HG03159 (cell line): ENCODE results near the gene SH3GL3.

ENCODE experiments used
- ATAC-seq: cut with Tn5 transposase; IDR thresholded peaks from one replicate; pipeline ENCODE4 v1.9.1; 2021; ENCODE audit warnings: mild to moderate bottlenecking, moderate library complexity; ENCODE audit not compliant: unreplicated experiment

Gene SH3GL3

DNA sequence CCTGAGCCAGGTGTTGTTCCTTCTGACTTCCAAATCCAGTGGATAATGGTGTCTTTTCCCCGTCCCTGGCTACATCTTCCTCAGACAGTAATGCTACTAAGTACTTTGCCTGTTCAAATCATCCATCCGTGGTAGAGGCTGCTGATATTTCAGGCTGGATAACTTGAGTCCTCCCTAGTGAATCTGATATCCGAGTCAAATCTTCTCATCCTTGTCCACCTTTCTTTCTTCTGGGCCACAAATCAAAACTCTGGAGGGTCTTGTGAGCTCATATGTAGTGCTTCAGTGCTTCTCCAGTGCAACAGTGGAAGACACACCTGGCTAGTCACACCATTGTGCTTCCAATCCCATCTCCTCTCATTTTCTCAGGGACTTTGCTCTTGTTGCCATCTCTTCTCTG lies 11.2 kb downstream of the SH3GL3 start:
- ATAC-seq, result no peak

DNA sequence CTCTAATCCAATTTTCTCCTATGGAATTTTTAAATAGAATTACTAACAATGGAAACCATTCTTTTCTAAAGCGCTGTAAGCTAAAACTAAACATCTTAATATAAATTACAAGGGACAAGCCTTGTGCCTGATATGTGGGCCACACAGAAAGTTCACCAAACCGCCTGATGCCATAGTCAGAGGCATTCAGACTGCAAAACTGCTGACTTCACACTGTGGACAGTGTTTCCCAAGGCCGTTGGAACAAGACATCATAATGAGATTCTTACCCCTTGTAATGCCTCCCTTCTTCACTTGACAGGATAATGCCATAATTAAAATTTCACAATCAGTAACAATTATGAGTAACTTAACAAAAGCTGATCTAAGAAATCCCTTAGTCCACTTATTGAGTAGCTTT lies 14.9 kb downstream of the SH3GL3 start:
- ATAC-seq, result no peak

DNA sequence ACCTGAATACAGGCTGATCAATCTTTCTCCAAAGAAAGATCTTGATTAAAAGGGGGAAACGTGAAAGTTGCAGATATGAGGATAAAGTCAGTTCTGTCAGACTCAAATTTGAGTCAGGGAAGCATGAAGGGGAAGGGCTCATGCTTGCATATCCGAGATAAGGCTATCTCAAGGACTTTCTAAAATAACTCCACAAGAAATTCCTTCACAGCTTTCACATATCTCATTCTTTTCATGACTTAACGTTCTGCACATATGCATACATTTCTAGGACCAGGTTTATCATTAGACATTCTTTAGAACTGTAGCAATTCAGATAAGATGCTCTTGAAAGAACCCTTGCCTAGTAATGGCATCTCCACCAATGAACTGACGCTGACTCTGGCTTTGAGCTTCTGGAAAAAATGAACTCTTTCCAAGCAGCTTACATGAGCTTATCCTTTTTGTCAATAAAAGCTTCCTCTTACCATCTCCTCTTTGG lies 15.9 kb downstream of the SH3GL3 start:
- ATAC-seq, result no peak

DNA sequence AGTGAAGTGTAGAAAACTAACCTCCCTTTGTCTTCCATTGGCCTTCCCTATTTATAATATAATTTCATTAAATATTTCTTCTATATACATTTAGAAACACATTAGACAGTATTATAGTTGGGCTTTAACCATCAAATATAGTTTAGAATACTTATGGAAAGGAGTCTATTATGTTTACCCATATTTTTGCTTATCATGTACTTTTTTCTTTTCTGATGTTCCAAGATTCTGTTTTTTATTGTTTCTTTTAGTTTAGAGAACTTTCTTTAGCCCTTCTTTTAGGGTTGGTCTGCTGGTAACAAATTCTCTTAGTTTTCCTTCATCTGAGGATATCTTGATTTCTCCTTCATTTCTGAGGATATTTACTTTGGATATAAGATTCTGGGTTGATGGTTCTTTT lies 23.7 kb downstream of the SH3GL3 start:
- no peak for ATAC-seq

DNA sequence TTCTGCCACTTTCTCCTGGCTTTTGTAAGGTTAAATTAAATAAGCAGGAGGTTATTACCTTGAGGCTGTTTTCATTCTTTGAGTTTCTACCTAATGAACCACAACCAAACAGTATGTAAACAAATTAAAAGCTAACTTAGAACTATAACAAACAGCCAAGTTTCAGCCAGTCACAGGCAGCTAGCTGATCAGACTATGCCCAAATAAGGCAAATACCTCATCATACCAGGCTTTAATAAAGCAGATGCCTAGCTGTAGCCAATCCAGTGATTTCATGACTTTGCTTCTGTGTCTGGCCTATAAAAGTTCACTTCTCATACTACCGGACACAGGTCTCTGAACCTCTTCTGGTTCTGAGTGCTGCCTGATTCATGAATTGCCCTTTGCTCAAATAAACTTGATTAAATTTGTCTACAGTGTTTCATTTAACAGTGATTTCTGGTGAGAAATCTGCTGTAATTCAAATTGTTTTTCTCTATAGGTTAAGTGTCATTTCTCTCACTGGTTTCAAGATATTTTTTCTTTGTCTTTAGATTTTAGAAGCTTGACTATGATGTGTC lies 24.2 kb downstream of the SH3GL3 start:
- no peak for ATAC-seq

DNA sequence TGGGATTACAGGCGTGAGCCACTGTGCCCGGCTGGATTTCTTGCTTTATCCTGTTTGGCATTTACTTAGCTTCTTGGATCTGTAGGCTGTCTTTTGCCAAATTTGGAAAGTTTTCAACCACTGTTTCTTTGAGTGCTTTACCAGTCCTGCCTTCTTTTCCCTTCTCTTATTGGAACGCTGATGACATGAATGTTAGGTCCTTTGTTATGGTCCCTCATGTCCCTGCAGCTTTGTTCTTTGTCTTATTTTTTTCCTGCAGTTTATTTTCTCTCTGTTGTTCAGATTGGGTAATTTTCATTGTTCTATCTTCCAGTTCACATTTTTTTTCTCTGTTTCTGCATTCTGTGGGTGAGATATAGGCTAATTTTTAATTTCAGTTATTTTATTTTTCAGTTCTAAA lies 25.0 kb downstream of the SH3GL3 start:
- ATAC-seq, result no peak

DNA sequence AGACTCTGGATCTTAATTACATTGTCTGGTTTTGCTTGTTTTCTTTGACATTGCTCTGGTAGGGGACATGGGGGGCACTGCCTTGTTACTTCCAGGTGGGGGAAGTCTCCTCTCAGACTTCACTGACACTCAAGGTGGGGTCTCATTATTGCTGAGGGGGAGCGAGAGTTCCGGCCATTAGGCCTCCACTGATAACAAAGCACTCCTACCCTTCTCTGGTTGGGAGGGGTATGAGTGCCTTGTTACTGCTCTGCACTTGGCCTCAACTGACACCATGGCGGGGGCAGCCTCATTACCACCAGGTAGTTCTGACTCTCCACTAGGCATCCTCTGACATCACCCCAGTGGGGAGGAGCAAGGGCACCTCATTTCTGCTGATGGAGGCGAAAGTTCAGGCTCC lies 25.7 kb downstream of the SH3GL3 start:
- ATAC-seq, result no peak

DNA sequence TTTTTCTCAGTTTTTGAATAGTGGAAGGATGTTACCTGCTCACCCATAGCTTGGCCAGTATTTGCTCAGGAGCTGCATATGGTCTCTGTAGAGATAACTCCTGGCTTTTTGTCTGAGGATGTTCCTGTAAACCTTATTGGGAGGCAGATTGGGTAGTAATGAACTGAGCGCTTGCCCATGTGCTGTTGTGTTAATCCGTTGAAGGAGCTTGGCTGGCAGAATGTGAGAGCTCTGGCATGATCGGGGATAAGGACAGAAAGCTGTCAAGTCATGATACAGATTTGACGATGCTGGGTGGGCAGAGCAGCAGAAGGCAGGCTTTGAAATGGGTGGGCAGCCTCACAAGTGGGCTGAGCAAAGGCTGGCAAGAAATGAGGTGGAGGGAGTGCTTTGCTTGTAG lies 27.4 kb downstream of the SH3GL3 start:
- no peak for ATAC-seq

DNA sequence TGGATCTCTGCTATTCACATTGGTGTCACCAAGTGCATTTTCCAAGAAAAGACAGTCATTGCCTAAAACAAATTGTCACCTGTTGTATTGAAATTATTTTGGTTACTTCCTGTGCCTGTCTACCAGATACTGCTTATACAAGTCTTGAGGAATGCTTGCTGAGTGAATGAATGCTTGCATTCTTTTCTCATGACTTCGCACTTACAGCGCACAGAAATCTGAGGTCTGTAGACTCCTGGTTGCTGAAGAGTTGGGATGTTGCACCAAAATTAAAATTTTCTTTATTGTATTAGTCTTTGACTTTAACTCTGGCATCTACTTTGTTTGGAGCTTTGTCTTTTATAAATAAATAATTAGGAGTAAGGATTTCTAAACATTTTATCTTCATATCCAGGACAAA lies 28.4 kb downstream of the SH3GL3 start:
- no peak for ATAC-seq

DNA sequence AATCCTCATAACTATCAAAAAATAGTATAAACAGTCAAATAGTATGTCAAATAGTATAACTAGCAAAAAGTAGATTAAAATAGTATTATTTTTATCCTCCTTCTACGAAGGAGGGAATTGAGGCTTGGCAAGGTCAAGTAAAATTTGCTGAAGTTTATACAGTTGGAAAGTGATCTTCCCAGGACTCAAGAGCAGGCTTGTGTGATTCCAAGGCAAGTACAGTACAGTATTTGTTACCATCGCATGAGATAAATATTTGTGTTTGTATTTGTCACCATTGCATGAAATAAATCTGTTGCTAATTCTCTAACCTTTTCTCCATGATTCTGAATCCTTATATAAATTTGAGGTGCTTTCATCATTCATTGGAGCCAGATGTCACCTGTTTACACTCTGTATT lies 28.9 kb downstream of the SH3GL3 start:
- ATAC-seq, result no peak

DNA sequence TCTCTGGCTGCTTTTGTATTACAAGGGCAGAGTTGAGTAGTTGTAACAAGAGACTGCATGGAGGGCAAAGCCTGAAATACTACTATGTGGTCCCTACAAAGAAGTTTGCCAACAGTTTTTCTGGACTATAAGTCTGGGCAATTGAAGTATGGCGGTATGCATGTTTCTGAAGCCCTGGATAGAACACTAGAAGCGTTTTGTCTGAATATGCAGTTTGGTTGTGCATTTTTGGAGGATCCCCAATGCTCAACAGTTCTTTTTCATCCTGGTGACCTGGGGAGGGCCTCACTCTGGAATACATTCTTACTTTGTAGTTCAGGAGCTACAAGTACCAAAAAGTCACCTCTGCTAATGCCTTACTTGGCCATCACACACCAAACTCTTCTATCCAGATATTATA lies 29.6 kb downstream of the SH3GL3 start:
- ATAC-seq, result no peak

DNA sequence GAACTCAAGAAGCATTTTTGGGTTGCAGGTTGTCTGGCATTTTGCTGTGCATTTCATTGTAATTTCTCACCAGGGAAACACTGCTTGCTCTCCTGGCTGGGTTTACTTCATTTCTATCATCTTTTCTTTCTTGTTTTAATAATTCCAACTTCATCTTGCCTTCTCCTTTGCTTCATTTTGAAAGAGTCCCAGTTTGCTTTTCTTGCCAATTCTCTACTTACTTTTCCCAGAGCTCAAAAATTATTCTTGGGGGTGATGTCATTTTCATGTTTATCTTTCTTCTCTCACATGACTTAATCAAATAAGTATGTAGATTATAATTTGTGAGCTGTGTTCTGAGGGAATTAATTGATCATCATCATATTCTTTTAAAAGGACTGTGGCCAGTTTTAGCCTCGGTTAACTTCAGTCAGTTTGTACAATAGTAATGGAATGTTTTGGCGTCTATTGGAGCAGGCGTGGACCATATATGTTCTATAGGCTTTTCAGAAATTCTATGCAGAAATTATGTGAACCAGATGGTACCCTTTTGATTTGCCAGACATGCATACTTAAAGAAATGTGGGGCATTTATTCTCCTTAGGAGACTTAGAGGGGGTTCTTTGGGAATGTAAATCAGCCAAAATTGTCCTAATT lies 30.1 kb downstream of the SH3GL3 start:
- ATAC-seq, result no peak

DNA sequence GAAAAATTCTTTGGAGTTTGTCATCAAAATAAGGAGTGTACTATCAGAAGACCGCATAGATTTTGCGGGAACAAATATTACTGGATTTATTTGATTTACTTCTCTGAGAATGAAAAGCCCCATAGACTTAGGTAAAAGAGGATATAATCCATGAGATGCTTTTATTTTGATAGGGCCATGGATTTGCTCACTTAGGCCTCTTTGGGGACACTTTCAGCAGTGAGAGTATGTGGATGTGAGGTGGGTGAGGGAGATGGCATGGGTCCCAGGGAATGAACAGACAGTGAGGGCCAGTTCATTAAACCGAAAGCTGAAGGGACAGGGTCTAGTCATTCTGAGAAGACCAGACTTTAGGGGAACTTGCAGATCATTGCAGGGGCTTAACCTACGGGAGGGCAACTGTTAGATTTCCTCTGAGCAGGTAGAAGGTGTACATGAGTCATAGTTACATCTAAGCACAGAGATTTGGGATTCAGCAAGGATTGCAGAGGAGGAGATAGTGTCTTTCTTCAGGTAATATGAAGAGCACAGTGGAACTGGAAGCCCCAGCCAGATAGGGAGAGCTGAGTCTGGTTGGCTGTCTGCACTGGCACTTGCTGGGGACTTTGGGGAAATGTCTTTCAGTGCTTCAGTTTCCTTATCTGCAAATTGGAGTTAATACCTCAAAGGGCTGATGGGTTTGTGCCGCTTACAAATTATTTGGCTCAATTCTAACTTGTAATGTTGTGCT lies 30.8 kb downstream of the SH3GL3 start:
- ATAC-seq, result no peak

DNA sequence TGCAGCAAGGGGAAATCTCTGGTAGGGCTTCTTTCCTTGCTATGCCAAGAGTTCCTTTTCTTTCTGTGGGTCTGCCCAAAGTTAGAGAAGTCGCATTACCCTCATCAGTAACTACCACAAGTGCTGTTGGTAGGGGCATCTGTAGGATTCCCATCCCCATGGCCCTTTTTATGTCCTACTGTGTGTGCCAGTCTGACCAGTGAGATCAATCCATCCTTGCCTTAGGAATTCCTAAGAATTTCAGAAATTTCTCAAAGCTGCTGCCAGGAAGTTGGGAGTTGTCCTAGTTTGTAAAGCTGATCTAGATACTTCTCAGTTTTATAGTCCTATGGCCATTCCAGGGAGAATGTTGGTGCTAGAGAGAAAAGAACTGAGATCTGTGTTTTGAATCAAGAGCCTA lies 36.5 kb downstream of the SH3GL3 start:
- ATAC-seq, result no peak

DNA sequence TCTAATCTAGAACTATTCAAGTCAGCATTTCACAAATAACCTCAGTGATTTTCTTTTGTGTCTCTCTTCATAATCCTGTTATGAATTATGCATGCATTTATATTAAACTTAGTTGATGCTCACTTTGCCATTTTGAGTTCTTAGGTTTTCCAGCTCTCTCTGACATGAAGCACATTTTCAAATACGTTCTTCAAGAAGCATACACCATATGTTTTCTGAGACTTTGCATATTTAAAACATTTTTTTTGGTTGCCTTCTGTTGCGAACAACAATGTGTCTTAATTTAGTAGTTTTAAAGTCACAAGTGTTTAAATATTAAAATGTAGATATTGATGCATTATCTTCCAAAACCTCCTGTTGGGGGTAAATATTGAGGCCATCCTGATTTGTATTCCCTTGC lies 37.5 kb downstream of the SH3GL3 start:
- ATAC-seq, result no peak

DNA sequence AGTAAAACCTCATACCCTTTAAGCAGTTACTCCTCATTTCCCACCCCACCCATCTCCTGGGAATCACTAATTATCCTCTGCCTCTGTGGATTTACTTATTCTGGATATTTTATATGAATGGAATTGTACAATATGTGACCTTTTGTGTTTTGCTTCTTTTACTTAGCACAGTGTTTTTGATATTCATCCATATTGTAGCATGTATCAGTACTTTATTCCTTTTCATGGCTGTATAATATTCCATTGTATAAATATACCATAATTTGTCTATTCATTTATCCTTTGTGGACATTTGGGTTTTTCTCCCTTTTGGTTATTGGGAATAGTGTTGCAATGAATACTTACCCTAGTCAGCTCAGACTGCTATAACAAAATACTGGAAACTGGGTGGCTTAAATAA lies 39.2 kb downstream of the SH3GL3 start:
- no peak for ATAC-seq

DNA sequence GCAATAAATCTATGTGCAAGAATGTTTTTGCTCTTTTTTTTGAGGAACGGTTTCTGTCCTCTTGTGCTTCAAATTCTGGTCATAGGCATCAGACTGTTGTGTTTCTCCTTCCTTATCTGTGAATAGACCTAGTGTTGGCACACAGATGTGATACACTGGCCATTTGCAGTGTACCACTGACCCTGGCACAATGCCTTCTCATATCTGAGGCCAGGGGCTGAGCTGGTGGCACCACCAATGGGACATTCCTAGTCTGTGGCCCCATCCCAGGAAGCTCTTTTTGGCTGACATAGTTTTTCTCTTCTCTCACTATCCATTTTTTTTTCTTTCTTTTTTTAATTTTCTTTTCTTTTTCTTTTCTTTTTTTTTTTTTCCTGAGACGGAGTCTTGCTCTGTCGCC lies 40.4 kb downstream of the SH3GL3 start:
- ATAC-seq, result no peak

DNA sequence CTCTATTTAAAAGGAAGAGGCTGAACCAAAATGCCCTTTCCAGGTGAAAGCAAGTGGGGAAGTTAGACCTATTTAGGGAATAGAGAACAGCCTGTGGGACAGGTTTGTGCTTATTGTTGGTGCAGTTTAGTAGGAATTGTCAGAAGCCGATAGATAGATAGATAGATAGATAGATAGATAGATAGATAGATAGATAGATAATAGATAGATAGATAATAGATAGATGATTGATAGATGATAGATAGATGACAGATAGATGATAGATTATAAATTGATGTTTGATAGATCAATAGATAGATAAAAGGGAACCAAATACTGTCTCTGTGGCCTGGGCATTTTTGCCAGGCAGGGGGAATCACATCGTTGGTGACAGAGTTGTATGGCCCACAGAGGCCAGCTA lies 42.5 kb downstream of the SH3GL3 start:
- ATAC-seq, result no peak

DNA sequence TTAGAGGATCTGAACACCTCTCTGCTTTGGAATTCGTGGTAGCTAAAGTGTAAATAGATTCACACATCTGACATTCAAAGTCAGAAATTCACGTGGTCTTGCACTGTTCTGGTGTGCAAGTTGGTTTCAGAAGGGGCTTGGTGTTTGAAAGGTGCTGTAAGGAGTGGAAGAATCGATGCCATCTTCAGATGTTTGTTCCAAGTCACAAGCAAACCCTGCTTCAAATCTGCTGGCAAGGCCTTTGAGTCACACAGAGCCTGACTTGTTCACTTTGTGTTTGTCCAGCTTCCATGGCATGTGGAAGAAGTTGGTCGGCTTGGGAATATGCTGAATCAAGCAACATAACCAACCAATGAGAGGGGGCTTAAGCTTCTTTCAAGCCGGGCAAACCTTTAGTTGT lies 44.3 kb downstream of the SH3GL3 start:
- ATAC-seq, result no peak

DNA sequence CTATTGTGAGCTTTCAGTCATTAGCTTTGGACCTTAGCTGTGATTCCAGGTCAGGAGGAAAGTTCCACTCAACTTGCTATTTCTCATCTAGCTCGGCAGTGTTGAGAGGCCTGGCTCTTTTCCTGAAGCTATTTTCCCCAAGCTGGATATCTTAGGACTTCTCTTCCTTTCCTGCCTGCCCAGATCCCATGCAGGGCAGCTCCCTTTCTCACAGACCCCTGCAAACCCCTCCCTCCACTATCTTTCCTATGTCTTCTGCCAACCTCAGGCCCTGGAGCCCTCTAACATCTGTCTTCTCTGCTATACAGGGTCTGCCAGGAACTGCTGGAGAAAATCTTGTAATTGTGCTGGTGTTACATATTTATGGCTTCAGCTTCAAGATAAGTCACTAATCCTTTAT lies 49.6 kb downstream of the SH3GL3 start:
- ATAC-seq, result no peak

DNA sequence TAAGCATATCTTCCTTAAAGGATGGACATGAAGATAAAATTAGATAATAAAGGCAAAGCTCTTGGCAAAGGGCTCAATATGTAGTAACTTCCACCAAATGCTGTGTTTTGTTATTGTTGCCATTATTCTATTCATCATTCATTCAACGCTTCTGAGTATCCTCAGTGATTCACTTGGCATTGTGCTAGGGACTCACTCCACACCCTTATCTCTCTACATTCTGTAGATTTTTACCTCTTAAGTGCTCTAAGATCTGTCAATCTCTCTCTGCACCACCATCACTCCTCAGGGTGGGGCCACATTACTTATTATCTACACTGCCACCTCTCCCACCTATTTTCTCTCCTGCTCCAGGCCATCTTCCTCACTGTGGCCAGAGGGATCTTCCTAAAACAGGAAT lies 51.2 kb downstream of the SH3GL3 start:
- no peak for ATAC-seq

DNA sequence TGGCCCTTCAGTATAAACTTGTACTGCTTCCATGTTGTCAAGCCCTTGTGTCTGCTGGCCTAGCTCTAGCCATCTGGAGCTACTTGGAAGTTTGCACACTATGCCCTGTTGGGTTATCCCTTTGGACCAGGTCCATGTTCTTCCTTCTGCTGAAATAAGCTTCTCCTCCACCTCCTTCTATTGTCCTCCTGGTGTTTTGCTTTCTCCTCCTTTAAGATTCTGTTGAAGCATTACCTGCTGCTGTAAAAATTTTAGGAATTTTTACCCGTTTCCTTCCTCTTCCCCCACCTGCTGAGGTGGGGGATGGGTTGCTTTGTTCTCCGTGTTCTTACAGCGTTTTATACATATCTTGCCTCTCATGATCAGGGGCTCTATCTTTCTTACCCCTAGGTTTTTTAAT lies 51.7 kb downstream of the SH3GL3 start:
- no peak for ATAC-seq

DNA sequence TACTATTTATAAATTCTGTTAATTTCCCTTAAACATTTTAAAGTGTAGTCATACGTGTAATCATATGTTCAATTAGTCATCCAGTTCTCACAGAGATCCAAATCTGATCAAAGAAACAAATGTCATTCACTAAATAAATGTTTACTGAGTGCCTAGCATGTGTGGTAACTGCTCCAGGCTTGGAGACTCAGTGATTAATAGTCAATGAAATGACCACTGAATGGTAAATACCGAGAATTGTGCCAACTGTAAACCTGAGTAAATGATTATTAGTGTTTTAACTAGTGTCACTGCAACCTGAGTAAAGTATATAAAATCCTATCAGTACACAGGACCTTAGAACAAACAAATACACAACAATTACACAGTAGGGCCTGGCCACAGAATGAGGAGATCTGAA lies 52.3 kb downstream of the SH3GL3 start:
- no peak for ATAC-seq
